NCI-H2081 treated with DMSO at 0.1 percent for 48 hours (cell line): ENCODE results near the gene LINC01488.

ENCODE experiments used
- DNase-seq: peaks from one replicate; lab custom pipeline; 2025; lab: John Stamatoyannopoulos, UW

The LINC01488 gene

GRCh38 chr11:69481393-69481844 is at the start of gene LINC01488:
Gene LINC01488, plus strand, starts transcription at chr11:69481663.
- DNase-seq = no peak

DNA sequence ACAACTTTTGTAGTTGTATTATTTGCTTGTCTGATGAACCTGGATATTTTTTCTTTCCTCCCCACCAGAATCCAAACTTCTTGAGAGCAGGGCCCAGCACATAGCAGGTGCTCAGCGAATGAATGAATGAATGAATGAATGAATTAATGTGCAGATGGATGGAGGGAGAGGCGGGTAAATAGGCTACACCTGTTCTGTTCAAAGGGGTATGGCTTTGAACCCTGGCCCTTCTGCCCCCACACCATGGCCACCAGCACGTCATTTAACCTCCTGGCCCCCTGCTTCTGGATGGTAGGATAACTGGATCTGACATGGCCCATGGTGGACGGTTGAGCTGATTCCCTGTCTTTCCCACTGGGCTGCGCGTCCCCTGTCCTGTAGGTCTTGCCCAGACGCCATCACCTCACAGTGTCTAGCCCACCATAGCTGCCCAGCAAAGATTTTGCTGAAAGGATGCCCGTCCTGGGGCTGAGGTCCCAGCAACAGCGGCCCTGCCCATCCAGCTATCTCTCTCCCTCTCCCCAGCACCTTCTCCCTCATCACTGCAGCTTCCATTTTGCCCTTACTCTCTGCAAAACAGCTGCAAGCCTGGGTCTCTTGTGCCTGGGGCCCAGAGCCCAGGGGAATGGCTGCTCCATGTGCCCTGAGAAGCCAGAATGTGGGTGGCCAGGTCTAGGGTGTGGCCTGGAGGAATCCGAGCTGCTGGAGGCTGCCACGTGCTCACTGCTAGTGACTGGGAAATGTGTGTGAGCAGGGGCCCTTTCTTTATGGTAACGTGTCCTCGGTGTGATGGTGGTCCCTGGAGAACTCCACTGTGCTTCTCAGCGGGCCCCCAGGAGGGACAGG is 49.3 kb upstream of the LINC01488 start:
- DNase-seq = no peak

DNA sequence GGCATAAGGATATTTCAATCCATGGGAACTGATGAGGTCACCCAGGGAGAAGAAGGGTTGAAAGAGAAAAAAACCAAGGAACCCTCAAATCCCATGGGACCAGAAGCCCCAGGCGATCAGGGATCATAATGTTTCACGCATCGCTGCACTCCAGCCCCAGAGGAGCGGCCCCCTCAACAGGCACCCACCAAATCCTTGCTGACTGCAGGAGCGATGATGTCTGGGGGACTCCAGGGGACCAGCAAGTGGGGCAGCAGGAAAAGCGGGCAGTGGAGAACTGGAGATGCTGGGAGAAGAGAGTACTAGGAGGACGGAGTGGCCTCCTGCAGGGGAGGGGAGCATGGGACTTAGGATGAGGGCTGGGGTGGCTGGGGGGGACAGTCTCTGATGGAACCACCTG is 47.7 kb upstream of the LINC01488 start:
- no peak for DNase-seq

- DNase-seq = no peak
Measured at GRCh38 chr11:69434471-69434931, 47.0 kb upstream of the LINC01488 start.

DNA sequence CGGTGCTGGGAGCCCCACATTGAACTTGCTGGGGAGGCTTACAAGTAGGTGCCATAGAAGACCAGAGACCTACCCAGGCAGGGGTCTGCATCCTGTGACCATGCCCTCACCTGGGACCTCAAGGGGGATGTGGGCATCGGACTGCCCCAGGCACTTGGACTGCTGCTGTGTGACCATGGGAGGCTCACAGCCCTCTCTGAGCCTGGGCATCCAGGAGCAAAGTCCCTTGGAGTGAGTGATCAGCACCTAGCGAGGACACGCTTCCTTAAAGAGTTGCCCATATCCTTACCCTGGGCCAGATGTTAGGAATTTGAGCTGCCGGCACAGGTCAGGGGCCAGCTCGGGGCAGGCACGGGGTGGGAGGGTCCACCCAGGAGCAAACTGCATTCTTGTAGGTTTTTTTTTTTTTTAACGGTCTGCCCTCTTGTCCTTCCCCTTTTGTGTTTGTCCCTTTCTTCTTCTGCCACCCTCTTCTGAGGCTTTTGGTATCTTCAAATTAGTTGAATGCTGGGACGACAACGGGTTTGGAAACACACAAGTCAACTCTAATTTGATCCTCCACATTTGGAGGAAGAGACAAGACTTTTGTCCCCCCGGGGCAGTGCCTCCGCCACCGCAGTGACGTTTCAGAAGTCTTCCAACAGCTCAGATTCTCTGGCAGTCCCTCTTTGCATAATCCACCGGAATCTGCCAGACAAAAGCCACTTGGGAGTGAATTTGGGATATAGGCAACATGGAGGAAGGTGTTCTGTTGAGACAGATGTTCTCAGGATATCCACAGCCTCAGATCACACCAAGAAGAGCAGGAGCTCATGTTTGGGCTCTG is 46.1 kb upstream of the LINC01488 start:
- DNase-seq = no peak

DNA sequence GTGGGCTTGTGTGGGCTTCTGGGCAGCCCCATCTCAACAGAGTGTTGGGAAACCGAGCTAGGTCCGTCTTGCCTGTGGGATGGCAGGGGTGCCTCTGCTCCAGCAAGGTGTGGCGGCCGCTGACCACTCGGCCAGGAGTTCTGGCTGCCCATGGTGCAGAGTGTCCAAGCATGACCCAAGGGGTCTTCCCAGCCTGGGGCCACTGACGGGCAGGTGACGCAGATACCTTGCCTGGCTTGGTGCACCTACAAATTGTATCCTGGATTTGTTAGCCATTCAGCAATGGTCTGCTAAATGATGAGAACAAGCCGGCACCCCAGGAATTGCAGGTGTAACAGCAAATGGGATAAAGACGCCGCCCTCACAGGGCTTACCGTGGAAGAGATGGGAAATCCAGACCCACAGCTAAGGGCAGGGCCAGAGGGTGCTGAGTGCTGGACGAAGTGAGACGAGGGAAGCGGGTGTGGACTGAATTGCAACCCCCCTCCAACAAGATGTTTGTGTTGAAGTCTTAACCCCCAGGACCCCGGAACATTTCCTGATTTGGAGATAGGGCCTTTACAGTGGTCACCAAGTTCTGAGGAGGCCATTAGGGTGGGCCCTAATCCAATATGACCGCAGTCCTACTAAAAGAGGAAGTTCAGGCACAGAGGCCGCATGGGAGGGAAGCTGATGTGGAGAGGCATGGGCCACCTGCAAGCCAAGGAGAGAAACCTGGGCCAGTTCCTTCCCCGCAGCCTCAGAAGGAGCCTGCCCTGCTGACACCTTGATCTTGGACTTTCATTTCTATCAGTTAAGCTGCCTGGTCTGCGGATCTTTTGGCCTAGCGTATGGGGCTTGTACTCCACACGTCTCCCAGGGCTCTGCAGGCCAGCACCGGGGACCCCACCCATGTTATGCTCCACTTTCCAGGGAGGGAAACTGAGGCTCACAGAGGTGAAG is 45.2 kb upstream of the LINC01488 start:
- no peak for DNase-seq

GRCh38 chr11:69437001-69437875 is 44.2 kb upstream of the LINC01488 start:
- no peak for DNase-seq

GRCh38 chr11:69437876-69438205 is 43.6 kb upstream of the LINC01488 start:
- no peak for DNase-seq

DNA sequence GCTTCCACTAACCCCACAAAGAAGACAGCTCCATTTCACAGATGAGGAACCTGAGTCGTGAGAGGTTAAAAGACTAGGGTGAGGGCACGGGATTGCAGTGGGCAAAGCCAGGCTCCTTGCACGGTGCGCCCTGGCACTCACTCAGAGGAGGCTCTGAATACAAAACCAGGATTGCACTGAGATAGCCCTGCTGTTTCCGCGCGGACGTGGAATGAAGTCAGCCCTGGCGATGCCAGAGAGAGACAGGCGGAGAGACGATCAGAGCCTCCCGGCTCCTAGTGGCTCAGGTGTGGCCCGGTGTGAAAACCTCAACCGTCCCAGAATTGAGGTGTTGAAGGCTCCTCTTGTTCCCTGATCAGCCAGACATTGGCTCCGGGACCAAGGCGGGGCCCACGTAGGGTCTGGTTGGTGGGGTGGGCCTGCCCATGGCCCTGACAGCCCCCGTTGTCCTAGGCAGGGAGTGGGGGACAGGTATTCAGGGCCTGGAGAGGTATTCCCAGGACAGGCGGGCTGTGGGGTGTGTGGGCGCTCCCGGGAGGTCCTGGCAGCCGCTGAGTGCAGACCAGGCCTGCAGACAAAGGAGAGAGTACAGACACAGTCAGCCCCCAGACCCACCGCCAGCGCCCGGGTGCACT is 43.1 kb upstream of the LINC01488 start:
- DNase-seq = no peak

DNA sequence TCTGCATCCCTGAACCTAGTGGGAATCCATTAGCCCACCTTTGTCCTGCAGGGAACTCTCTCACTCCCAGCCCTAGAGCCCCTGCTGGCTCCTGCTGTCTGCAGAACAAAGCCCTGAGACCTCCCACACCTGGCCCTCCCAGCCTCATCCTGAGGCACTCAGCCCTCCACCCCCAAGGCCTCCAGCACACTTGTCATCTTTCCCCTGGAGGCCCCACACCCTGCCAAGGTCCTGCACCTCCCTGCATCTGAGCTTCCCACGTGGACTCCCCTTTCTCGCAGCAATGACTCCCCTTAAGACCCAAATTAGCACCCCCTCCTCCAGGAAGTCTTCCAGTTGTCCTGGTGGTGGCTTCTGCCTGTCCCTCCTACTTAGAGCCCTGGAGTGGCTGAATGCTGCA is 42.3 kb upstream of the LINC01488 start:
- DNase-seq = no peak

DNA sequence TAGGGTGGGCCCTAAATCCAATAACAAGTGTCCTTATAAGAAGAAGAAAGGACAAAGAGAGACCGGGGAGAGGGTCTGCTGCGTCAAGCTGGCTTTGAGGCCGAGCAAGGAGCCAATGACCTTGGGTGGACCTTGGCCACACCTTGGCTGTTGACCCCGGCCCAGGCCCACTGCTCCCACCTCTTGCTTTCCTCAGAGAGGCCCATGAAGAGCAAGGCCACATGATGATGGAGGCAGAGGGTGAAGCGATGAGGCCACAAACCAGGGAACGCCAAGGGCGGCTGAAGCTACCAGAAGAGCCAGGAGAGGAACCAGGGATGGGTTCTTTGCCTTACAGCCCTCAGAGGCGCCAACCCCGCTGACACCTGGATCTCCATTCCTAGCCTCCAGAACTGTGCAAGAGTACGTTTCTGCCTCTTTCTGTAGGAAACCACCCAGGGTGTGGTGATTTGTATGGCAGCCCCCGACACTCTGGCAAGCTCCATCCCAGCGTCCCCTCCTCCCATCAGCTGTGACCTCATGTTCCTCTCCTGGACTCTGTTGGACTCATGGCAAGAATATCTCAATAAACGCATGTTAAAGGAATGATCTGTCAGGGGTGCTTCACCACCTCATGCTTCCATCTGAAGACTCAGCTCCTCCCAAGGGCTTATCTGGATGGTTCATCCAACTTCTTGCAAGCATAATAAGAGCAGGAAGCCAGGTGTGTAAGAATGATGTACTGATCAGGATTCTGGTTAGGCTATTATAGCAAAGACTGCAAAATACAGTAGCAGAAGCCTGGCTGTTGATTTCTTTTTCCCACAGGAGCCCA is 41.6 kb upstream of the LINC01488 start:
- no peak for DNase-seq

DNA sequence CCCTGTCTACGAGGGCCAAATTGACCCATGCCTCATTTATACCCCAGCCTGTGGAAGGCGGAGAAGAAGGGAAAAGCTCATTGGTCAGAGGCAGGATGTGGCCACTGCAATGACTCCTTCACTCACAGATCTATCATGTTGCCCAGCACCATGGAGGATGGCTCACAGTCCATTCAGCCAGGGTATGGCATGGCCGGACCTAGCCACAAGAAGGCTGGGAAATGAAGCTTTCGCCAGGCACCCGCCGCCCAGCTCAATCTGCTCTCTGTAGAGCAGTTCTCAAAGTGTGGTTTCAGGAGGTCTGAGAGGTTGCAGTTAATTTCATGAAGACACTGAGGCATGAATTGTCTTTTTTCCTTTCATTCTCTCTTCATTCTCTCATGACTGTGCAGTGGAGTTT is 40.6 kb upstream of the LINC01488 start:
- no peak for DNase-seq

- DNase-seq = no peak
Measured at GRCh38 chr11:69442012-69442806, 39.3 kb upstream of the LINC01488 start.

DNA sequence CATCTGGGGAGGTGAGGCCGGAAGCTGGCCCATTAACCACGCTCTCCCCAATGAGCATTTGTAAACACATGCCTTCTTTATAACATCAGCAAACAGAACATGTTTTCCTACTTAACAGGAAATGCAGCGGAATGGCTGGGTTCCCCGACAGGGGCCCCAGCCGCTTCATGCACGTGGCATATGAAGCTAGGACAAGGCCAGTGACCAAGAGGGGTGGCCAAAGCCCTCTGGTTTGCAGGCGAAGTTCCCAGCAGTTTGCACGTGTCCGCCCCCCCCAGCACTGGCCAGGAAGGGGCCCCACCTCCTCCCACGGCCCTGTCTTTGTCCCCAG is 38.7 kb upstream of the LINC01488 start:
- no peak for DNase-seq

GRCh38 chr11:69443138-69443967 is 38.1 kb upstream of the LINC01488 start:
- no peak for DNase-seq

- no peak for DNase-seq
Measured at GRCh38 chr11:69443968-69444364, 37.5 kb upstream of the LINC01488 start.

GRCh38 chr11:69444381-69445130 is 36.9 kb upstream of the LINC01488 start:
- DNase-seq = no peak
